Mucosa of rectum (tissue), 2 donors: ENCODE measurements around the gene ATP5F1A.
A peak's percentile ranks its signal among the peaks of the same experiment; 100 is the strongest.

ENCODE experiments used
- H3K27ac ChIP-seq, 2 donors: one replicate each; pipeline ENCODE4 v1.7.0; 2013; ENCODE audit warnings: inconsistent platforms in 2 of 2, low read depth in 2 of 2, low read length in 2 of 2
- H3K27me3 ChIP-seq, 2 donors: one replicate each; pipeline ENCODE4 v1.7.0; 2013; ENCODE audit warnings: low read length in 2 of 2; ENCODE audit not compliant: control insufficient read depth in 2 of 2, insufficient read depth in 2 of 2
- H3K36me3 ChIP-seq, 2 donors: one replicate each; pipeline ENCODE4 v1.7.0; 2013; ENCODE audit warnings: low read length in 2 of 2; ENCODE audit not compliant: control insufficient read depth in 2 of 2, insufficient read depth in 2 of 2
- H3K4me1 ChIP-seq, 2 donors: one replicate each; pipeline ENCODE4 v1.7.0; 2013; ENCODE audit warnings: low read length in 2 of 2, mild to moderate bottlenecking in 1 of 2; ENCODE audit not compliant: control insufficient read depth in 2 of 2, insufficient read depth in 2 of 2
- H3K4me3 ChIP-seq, 2 donors: one replicate each; pipeline ENCODE4 v1.7.0; 2013; ENCODE audit warnings: low read length in 2 of 2
- H3K9ac ChIP-seq, 2 donors: one replicate each; pipeline ENCODE4 v1.7.0; 2013; ENCODE audit warnings: low read length in 2 of 2, low read depth in 1 of 2, mild to moderate bottlenecking in 1 of 2
- H3K9me3 ChIP-seq, 2 donors: one replicate each; pipeline ENCODE4 v1.7.0; 2013; ENCODE audit warnings: low read length in 2 of 2; ENCODE audit not compliant: control insufficient read depth in 2 of 2
- donor health status: healthy.
- donor health status: Normal muscosa, but diverticular disease.

Gene ATP5F1A

DNA sequence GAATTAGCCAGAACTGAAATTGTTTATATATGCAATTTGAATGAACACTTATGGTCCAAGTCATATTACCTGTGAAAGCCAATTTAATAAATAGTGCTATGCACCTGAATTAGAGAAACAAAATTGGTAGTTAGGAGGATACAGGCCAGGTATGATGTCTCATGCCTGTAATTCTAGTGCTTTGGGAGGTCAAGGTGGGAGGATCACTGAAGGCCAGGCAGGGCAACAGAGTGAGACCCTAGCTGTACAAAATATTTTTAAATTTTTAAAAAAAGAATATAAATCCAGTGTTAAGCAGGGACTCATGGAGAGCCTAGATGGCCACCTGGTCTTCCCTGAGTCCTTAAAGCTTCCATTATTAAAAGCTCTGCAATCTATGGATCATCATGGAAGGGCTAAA, 18.8 kb downstream of the ATP5F1A start:
- H3K9ac ChIP-seq: no peak overlapping the region
- H3K4me1 ChIP-seq: peaks cover 0 to 4% of the 10 kb centered on the region in 2 donors
- no peak overlapping the region for H3K4me3 ChIP-seq
- no peak overlapping the region for H3K27ac ChIP-seq
- no peaks in the 10 kb centered on the region for H3K9me3 ChIP-seq
- peaks cover 24 to 38% of the 10 kb centered on the region in 2 donors for H3K36me3 ChIP-seq
- no peaks in the 10 kb centered on the region for H3K27me3 ChIP-seq

DNA sequence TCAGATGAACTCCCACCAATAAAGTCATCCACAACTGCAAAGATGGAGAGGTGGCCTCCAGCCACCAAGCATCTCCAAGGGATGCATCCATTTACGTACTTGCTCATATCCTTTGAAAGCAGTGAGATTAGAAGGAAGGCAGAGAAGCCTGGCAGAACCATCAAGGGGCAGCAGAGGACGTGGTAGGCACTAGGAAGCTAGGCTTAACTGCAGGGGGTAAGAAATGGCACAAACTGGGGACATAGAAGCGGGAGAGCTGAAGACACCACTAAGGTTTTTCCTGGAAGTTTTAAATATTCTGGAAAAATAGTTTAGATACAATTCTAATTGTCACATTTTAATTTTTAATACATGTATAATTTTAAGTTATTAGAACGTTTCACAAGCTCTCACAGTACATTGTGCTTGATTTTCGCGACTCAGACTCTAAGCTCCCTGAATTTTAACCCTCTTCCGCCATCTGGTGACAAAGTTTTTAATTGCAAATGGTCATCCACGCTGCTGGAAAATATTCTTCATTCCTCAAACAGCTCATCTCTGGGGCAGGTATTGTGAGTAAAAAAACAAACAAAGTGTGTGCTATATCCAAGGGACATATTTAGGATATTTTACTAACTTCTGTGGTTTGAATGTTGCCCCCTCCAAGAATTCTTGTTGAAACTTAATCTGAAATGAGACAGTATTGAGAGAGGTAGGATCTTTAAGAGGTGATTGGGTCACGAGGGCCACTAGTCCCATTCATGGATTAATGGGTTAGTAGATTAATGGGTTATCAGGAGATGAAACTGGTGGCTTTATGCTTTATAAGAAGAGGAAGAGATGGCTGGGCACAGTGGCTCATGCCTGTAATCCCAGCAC, 24.4 kb downstream of the ATP5F1A start:
- H3K9me3 ChIP-seq: no peaks in the 10 kb centered on the region
- H3K27ac ChIP-seq: no peak overlapping the region
- peaks cover 0 to 5% of the 10 kb centered on the region in 2 donors for H3K36me3 ChIP-seq
- peaks cover 0 to 2% of the 10 kb centered on the region in 2 donors for H3K27me3 ChIP-seq
- H3K9ac ChIP-seq: no peak overlapping the region
- H3K4me1 ChIP-seq: peaks cover 6 to 9% of the 10 kb centered on the region in 2 donors
- H3K4me3 ChIP-seq: no peak overlapping the region

DNA sequence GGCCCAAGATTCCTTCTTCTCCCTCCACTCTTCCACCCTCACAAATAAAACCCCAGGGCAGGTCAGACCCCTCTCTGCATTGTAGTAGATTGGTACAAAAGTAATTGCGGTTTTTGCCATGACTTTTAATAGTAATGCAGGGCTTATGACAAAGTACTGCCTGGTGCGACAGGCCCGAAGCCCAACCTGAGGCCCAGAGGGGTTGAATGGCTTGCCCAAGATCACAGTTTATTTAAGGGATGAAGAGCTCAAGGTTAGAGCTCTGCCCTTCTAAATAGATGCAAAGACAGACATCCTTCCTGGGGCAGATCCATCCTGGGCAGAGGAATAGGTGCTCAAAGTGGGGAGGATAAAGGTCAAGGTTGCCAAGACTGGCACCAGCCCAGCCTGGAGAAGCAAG, 25.1 kb downstream of the ATP5F1A start:
- Histone ChIP-seq H3K4me1 (peaks cover 6 to 9% of the 10 kb centered on the region in 2 donors), H3K9me3 (no peaks in the 10 kb centered on the region), H3K36me3 (peaks cover 0 to 4% of the 10 kb centered on the region in 2 donors), H3K27me3 (peaks cover 0 to 2% of the 10 kb centered on the region in 2 donors), H3K4me3 (no peak overlapping the region), H3K9ac (no peak overlapping the region), H3K27ac (no peak overlapping the region)

DNA sequence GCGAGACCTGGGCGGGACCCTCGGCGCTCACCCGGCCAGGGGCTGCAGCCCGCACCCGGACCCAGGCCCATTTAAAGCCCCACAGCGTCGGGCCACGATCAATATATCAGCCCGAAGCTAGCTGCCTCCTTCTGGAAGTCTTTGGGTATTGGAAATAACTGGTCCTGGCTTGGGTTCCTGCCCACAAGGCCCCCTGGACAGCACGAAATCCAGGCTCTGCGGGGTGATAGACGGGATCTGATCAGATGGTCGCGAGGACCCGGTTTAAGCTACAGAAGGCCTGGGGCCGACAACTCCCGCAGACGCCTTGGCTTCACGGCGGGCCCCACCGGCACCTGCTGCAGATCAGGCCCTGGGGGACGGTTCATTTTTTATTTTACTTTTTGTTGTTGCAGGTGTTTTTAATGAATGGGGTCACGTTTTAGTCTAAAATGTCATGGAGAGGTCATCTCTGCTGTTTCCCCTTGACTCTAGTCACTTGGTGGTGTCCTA, 25.7 kb downstream of the ATP5F1A start:
- H3K36me3 ChIP-seq: no peaks in the 10 kb centered on the region
- no peaks in the 10 kb centered on the region for H3K9me3 ChIP-seq
- H3K27ac ChIP-seq: no peak overlapping the region
- H3K9ac ChIP-seq: peak overlapping the region; percentile 47 to 71
- H3K4me3 ChIP-seq: peak overlapping the region; percentile 69 to 78
- peaks cover 6 to 9% of the 10 kb centered on the region in 2 donors for H3K4me1 ChIP-seq
- H3K27me3 ChIP-seq: peaks cover 0 to 2% of the 10 kb centered on the region in 2 donors

DNA sequence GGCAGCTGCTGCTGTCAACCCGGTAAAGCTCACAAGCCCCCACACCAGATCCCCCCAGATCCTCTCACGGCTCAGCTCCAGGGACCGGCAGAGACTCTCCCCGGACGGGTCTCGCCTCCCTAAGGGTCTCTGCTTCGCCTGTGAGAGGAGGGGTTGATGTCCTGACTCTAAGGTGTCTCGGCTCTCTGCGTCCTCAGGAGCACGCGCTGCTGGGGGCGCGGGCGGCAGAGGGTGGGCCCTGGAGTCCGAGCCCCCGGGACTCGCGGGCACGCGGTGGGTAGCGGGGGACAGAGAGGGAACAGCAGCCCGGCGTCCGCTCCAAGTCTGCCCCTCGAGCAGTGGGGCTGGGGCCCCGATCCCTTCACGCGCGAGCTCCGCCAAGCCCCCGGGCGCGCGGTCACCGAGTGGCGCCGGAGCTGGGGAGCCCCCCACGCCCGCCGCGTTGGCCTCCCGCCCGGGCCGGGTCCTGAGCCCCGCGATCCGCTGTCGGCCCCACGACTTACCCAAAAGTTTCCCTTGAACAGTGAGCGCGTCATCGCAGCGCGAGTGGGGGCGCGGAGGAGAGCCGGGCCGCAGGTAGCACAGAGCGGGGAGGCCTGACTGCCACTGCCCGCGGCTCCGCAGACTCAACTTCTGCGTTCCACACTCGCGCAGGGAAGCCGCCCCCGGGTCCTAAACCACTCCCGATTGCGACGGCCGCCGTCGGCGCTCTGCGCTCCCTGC, 26.3 kb downstream of the ATP5F1A start, which contains the start of gene PSTPIP2:
PSTPIP2 (minus strand) TSS at position 608 of the 723 bp plus-strand sequence; CDS start at position 536, 72 bp downstream.
- H3K27ac ChIP-seq: no peak within 1 kb of the TSS
- H3K4me1 ChIP-seq: peaks cover 6 to 9% of the 10 kb centered on the region in 2 donors
- H3K9me3 ChIP-seq: no peaks in the 10 kb centered on the region
- H3K36me3 ChIP-seq: no peaks in the 10 kb centered on the region
- peak within 1 kb of the TSS; percentile 47 to 71 for H3K9ac ChIP-seq
- peak within 1 kb of the TSS; percentile 69 to 78 for H3K4me3 ChIP-seq
- H3K27me3 ChIP-seq: peaks cover 0 to 2% of the 10 kb centered on the region in 2 donors

DNA sequence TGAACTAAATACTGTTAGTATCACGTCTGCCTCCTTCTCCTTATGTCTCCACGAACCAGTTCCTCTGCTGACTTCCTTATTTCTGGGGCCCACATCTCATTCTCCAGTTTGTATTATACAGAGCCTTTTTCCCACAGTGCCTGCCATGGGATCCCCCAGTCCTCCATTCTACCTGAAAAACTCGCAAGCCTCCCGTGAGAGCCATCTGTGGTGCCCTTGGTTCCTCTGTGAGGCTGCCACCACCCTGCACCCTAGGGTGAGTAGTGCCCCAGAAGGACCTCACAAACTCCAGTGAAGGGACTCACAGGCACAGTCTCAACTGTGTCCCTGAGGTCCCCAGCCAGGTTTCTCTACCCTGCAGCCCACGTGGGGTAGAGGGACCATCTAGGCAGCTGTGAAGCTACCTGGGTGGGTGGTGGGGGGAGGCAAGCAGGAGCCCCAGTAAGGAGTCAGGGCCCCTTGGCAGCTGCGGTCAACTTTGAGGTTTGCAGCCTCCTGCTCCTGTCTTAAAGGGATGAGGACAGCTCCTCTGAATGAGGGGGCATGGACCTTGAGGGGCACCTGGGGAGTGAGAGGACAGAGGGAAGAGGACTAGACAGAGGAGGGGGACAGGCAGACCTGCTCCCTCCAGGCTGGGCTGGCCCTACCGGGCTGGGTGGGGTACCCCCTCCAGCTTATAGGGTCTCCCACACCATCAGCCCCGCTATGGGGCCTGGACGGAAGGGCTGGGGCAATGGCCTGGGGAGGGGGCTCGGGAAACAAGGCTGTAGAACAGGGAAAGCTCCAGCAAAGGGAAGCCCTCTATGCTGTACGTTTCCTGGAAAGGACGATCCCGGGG, 27.1 kb downstream of the ATP5F1A start:
- peak overlapping the region; percentile 32 to 71 for H3K9ac ChIP-seq
- peak overlapping the region; percentile 69 to 78 for H3K4me3 ChIP-seq
- no peak overlapping the region for H3K27ac ChIP-seq
- peaks cover 6 to 9% of the 10 kb centered on the region in 2 donors for H3K4me1 ChIP-seq
- H3K27me3 ChIP-seq: peaks cover 0 to 2% of the 10 kb centered on the region in 2 donors
- no peaks in the 10 kb centered on the region for H3K36me3 ChIP-seq
- H3K9me3 ChIP-seq: no peaks in the 10 kb centered on the region

DNA sequence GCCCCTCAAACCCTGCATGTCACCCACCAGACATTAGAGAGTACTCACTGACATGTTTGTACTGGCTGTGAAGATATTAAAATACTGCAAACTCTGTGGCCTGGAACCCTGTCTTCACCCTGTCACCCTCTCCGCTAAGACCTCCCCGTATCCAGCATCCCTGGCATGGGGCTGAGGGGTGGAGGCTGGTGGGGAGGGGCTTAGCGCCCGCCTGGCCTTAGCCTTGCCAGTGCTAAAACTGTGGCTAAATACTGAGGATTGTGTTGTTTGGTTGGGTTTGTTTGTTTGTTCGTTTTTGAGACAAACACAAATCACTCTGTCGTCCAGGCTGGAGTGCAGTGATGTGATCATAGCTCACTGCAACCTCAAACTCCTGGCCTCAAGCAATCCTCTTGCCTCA, 27.9 kb downstream of the ATP5F1A start:
- H3K4me3 ChIP-seq: peak overlapping the region in 1 of 2 donors; percentile 7
- no peaks in the 10 kb centered on the region for H3K9me3 ChIP-seq
- H3K27me3 ChIP-seq: peaks cover 0 to 2% of the 10 kb centered on the region in 2 donors
- H3K9ac ChIP-seq: no peak overlapping the region
- no peak overlapping the region for H3K27ac ChIP-seq
- H3K4me1 ChIP-seq: peaks cover 6 to 9% of the 10 kb centered on the region in 2 donors
- H3K36me3 ChIP-seq: no peaks in the 10 kb centered on the region

DNA sequence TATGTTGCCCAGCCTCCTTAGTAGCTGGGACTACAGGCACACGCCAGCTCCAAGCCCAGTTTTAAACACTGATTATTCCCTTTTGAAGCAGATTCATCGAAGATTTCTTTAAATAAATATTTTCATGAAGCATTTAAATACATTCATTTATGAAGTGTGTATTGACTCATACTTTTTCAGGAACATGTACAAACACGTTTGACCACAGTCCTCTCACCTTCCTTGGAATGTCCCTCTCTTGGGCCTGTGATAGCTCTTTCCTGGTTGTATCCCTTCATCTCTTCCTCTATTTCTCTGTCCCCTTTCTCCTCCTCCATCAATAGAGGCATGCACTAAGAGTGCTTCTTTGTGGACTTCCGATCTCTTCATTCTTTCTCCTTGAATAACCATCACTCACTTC, 28.6 kb downstream of the ATP5F1A start:
- H3K27ac ChIP-seq: no peak overlapping the region
- H3K36me3 ChIP-seq: no peaks in the 10 kb centered on the region
- H3K27me3 ChIP-seq: peaks cover 0 to 2% of the 10 kb centered on the region in 2 donors
- H3K4me3 ChIP-seq: no peak overlapping the region
- peaks cover 6 to 9% of the 10 kb centered on the region in 2 donors for H3K4me1 ChIP-seq
- no peak overlapping the region for H3K9ac ChIP-seq
- no peaks in the 10 kb centered on the region for H3K9me3 ChIP-seq

DNA sequence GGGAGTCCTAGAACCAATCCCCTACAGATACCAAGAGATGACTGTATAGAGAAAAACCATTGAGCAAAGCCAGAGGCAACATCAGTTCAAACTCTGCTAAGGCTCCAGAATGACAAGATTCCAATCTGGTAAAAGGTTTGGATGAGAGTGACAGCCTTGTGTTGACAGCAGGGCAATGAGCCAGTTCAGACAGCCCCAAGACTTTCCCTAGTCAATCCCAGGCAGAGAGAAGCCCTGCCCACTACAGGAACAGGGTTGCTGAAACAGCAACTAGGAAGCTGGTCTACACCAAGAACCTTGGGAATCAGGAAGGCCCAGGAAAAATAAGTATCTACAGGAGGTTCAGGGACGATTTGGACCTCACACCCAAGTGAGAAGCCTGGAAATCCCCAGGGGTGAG, 29.3 kb downstream of the ATP5F1A start:
- no peaks in the 10 kb centered on the region for H3K9me3 ChIP-seq
- no peaks in the 10 kb centered on the region for H3K36me3 ChIP-seq
- H3K27ac ChIP-seq: no peak overlapping the region
- H3K9ac ChIP-seq: no peak overlapping the region
- peaks cover 6 to 9% of the 10 kb centered on the region in 2 donors for H3K4me1 ChIP-seq
- no peak overlapping the region for H3K4me3 ChIP-seq
- peaks cover 0 to 2% of the 10 kb centered on the region in 2 donors for H3K27me3 ChIP-seq
